ENCODE measurements around the gene TSC22D2. TPM values are rescaled to one million over a fixed set of nuclear protein-coding genes. Genes with fewer than 3 reads are reported as not detected.
A peak's percentile ranks its signal among the peaks of the same experiment; 100 is the strongest.

TSC22D2 gene
- total RNA-seq, 2 experiments from 2014 or later, result 12.3 to 16.7 TPM

DNA sequence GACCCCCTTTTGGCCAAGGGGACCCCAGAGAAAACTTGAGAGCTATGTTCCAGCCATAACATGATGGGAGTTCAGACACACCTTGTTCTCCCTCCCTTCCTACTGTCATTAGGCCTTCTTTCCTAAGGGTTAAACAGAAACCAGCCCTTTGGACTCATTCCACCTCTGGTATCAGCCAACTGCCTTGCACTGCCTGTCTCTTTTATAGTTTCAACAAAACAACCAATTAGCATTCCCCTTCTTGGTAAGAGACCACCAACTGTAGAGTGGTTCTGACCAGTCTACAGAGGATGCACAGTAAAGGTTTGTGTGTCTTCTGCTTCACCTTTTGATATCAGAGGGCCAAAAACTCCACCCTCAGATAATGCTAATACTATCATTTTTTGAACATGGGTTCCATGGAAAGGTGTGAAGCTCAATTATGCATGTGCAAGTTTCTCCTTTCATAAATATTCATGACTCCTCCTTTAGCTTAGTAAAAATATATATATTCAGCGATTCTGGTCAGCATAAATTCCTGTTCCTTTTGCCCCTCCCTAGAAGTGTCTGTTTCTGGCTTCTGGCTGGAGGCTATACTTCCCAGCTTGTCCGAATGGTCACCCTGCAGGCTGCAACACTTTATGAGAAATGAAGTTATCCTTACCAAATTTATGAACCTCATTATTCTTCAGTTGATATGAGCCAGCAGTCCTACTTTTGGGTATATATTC, 82.3 kb downstream of the TSC22D2 start:
- ATAC-seq (no peak), DNase-seq (no peak)
- H3K36me3 Mint-ChIP-seq (ENCODE audit: low read depth), result peaks cover 3% of the 10 kb centered on the region
- TF ChIP-seq, protein P1, sequence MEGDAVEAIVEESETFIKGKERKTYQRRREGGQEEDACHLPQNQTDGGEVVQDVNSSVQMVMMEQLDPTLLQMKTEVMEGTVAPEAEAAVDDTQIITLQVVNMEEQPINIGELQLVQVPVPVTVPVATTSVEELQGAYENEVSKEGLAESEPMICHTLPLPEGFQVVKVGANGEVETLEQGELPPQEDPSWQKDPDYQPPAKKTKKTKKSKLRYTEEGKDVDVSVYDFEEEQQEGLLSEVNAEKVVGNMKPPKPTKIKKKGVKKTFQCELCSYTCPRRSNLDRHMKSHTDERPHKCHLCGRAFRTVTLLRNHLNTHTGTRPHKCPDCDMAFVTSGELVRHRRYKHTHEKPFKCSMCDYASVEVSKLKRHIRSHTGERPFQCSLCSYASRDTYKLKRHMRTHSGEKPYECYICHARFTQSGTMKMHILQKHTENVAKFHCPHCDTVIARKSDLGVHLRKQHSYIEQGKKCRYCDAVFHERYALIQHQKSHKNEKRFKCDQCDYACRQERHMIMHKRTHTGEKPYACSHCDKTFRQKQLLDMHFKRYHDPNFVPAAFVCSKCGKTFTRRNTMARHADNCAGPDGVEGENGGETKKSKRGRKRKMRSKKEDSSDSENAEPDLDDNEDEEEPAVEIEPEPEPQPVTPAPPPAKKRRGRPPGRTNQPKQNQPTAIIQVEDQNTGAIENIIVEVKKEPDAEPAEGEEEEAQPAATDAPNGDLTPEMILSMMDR (IDR thresholded peaks at IDR 0.05), result no peak
- H3K27me3 Mint-ChIP-seq, result no peaks in the 10 kb centered on the region
- no peaks in the 10 kb centered on the region for H3K4me1 Mint-ChIP-seq (ENCODE audit: low read depth)
- peaks cover 10% of the 10 kb centered on the region for H3K9me3 Mint-ChIP-seq
- CTCF ChIA-PET, result interaction anchor here (1.8 kb wide), 1 partner anchor 263 kb away, joined by 4 read pairs; no protein-coding TSS in a partner anchor
- H3K27ac Mint-ChIP-seq, result no peak overlapping the region
- POLR2A ChIA-PET, result no interaction called here
- intact Hi-C loops (cut with micrococcal nuclease), result loop anchor here (10.0 kb wide), 1 partner anchor 526 kb away; no protein-coding TSS in a partner anchor
- no peak overlapping the region for H3K4me3 Mint-ChIP-seq

DNA sequence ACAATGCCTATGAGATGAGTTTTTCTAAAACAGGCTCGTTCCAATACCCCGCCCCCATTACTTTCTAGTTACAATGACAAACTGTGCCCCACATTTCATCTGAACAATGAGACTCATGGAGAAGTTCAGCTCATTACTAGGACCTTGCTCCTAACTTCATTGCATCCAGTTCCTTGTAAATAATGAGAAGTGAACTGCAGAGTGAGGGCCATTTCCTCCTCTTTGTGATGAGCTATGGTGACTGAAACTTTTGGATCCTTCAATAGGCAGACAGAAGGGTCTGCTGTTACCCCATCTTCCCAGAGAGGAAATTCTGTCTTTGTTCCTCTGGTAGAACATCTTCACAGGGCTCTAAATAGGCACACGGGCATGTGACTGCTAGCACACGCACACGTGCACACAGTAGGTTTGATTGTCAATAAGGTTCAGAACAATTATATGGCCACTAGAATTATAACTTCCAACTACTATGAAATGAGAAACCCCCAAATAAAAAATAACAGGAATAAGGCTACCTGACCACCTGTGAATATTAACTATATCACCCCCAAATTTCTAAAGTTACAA, 86.4 kb downstream of the TSC22D2 start:
- H3K27me3 Mint-ChIP-seq, result no peaks in the 10 kb centered on the region
- H3K27ac Mint-ChIP-seq, result no peak overlapping the region
- no peaks in the 10 kb centered on the region for H3K4me1 Mint-ChIP-seq (ENCODE audit: low read depth)
- intact Hi-C loops (cut with micrococcal nuclease), result loop anchor here (10.0 kb wide), 1 partner anchor 530 kb away; no protein-coding TSS in a partner anchor
- no peak for ATAC-seq
- H3K4me3 Mint-ChIP-seq, result no peak overlapping the region
- DNase-seq, result no peak
- CTCF ChIA-PET, result interaction anchor here (0.7 to 4.1 kb wide), 19 partner anchors 9 to 282 kb away, joined by 3 to 46 read pairs (median 5); partner anchors contain the start of gene TSC22D2
- POLR2A ChIA-PET, result interaction anchor here (1.4 kb wide), 1 partner anchor 69 kb away, joined by 3 read pairs; no protein-coding TSS in a partner anchor
- no peaks in the 10 kb centered on the region for H3K36me3 Mint-ChIP-seq (ENCODE audit: low read depth)
- no peaks in the 10 kb centered on the region for H3K9me3 Mint-ChIP-seq
- TF ChIP-seq, protein P1 (IDR thresholded peaks at IDR 0.05), result no peak

DNA sequence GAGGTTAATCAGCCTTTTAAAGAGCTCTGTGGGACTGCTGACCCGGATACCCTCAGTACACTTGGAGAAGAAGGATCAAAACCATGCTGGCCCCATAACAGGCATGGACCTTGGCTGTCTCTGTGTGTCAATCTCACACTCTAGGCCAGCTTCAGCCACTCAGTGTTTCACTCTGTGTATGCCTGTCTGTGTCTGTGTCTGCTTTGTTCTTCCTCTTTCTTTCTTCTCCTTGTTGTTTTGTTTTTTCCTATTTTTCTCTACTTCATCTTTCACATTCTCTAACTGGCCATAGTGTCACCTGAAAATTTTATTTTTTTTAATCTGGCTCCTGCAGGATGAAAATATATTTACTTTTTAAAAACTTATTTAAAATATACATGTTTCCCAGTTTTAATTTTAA, 87.1 kb downstream of the TSC22D2 start:
- Mint-ChIP-seq H3K36me3 (ENCODE audit: low read depth) (no peaks in the 10 kb centered on the region), H3K27me3 (no peaks in the 10 kb centered on the region), H3K4me3 (no peak overlapping the region), H3K27ac (no peak overlapping the region), H3K9me3 (no peaks in the 10 kb centered on the region), H3K4me1 (ENCODE audit: low read depth) (no peaks in the 10 kb centered on the region)
- TF ChIP-seq, protein P1 (IDR thresholded peaks at IDR 0.05), result no peak
- CTCF ChIA-PET, result interaction anchor here (0.6 to 4.1 kb wide), 36 partner anchors 9 to 637 kb away, joined by 3 to 46 read pairs (median 4); partner anchors contain the start of gene TSC22D2
- no peak for ATAC-seq
- POLR2A ChIA-PET, result interaction anchor here (0.7 to 1.4 kb wide), 2 partner anchors 70 to 207 kb away, joined by 3 read pairs; no protein-coding TSS in a partner anchor
- no peak for DNase-seq
- intact Hi-C loops (cut with micrococcal nuclease), result loop anchor here (1.0 to 10.0 kb wide), 3 partner anchors 209 to 530 kb away; no protein-coding TSS in a partner anchor

DNA sequence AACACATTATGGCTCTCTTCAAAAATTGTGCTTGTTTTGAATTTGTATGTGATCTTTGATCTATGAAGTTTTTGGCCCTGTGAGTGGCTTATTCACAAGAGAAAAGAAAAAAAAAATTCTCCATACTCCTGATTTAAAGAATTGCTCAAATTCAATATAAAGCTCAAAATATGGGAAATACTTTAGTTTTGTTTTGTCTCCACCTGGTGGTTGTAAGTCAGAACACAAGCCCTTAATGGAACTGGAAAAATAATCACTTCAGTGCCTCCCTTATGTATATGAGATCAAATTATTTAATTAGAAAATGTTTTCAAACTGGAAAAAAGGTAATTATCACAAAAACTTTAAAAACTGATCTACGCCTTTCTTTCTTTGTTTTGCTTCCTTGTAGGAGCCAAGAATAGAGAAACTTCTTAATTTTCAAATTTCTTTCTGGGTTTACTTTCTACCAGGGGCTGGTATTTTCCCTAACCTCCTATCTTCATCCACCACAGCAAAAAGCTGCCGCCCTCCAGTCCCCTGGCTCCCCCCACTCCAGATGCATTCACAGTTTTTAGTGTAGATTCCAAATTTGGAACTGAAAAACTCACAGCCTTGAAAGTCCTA, 87.6 kb downstream of the TSC22D2 start:
- H3K36me3 Mint-ChIP-seq (ENCODE audit: low read depth), result no peaks in the 10 kb centered on the region
- TF ChIP-seq, protein P1 (IDR thresholded peaks at IDR 0.05), result peak; percentile 81
- POLR2A ChIA-PET, result interaction anchor here (0.7 to 1.4 kb wide), 2 partner anchors 71 to 208 kb away, joined by 3 read pairs; no protein-coding TSS in a partner anchor
- intact Hi-C loops (cut with micrococcal nuclease), result loop anchor here (1.0 to 10.0 kb wide), 3 partner anchors 209 to 531 kb away; no protein-coding TSS in a partner anchor
- DNase-seq (no peak), ATAC-seq (no peak)
- H3K4me1 Mint-ChIP-seq (ENCODE audit: low read depth), result no peaks in the 10 kb centered on the region
- no peak overlapping the region for H3K4me3 Mint-ChIP-seq
- CTCF ChIA-PET, result interaction anchor here (0.6 to 4.1 kb wide), 40 partner anchors 8 to 638 kb away, joined by 3 to 46 read pairs (median 4); partner anchors contain the start of gene TSC22D2
- no peaks in the 10 kb centered on the region for H3K9me3 Mint-ChIP-seq
- H3K27ac Mint-ChIP-seq, result no peak overlapping the region
- H3K27me3 Mint-ChIP-seq, result no peaks in the 10 kb centered on the region
